SH-SY5Y (cell line): ENCODE data around the gene ABHD12.

Experiments
- GATA2 ChIP-seq: IDR thresholded peaks from 2 replicates; pipeline ENCODE4 v1.6.1; 2011; ENCODE audit warnings: mild to moderate bottlenecking, low read depth, low read length
- GATA3 ChIP-seq: IDR thresholded peaks from 2 replicates; pipeline ENCODE4 v1.6.1; 2011; ENCODE audit warnings: low read depth, mild to moderate bottlenecking, low read length, moderate library complexity

ABHD12 gene

GRCh38 chr20:25390538-25391528, at the start of gene ABHD12:
Gene ABHD12 (minus strand): TSS chr20:25390835. CDS start chr20:25390703, 132 bp downstream.
- TF ChIP-seq GATA3 (no peak), GATA2 (no peak)

- TF ChIP-seq GATA2 (no peak), GATA3 (no peak)
Observed at GRCh38 chr20:25439328-25439727, 48.7 kb upstream of the ABHD12 start.

GRCh38 chr20:25437153-25437581, 46.5 kb upstream of the ABHD12 start:
- no peak for TF ChIP-seq GATA2
- TF ChIP-seq GATA3: no peak

GRCh38 chr20:25424536-25424935, 33.9 kb upstream of the ABHD12 start:
- no peak for TF ChIP-seq GATA2
- no peak for TF ChIP-seq GATA3

GRCh38 chr20:25422032-25422431, 31.4 kb upstream of the ABHD12 start:
- TF ChIP-seq GATA3 (no peak), GATA2 (no peak)

GRCh38 chr20:25421102-25421501, 30.5 kb upstream of the ABHD12 start:
- TF ChIP-seq GATA2 (no peak), GATA3 (no peak)

- TF ChIP-seq GATA2: no peak
- TF ChIP-seq GATA3: no peak
Observed at GRCh38 chr20:25418776-25419175, 28.1 kb upstream of the ABHD12 start.

GRCh38 chr20:25408890-25409289, 18.3 kb upstream of the ABHD12 start:
- TF ChIP-seq GATA3 (no peak), GATA2 (no peak)

- TF ChIP-seq GATA3: no peak
- TF ChIP-seq GATA2: no peak
Observed at GRCh38 chr20:25408170-25408547, 17.5 kb upstream of the ABHD12 start.

GRCh38 chr20:25407311-25408169, 16.9 kb upstream of the ABHD12 start, which contains the start of gene GINS1:
Gene GINS1 (plus strand): TSS chr20:25407673. CDS start chr20:25407821, 148 bp downstream.
- TF ChIP-seq GATA3: no peak
- TF ChIP-seq GATA2: no peak

GRCh38 chr20:25402583-25402982, 11.9 kb upstream of the ABHD12 start:
- TF ChIP-seq GATA2 (no peak), GATA3 (no peak)

GRCh38 chr20:25399037-25399430, 8.4 kb upstream of the ABHD12 start:
- TF ChIP-seq GATA2 (no peak), GATA3 (no peak)

- TF ChIP-seq GATA3 (no peak), GATA2 (no peak)
Observed at GRCh38 chr20:25398376-25399036, 7.9 kb upstream of the ABHD12 start.

GRCh38 chr20:25397821-25398220, 7.2 kb upstream of the ABHD12 start:
- TF ChIP-seq GATA2 (no peak), GATA3 (no peak)

- TF ChIP-seq GATA3 (no peak), GATA2 (no peak)
Observed at GRCh38 chr20:25397096-25397495, 6.5 kb upstream of the ABHD12 start.
